ENCODE data around the gene AGR2. TPM values are rescaled to one million over a fixed set of nuclear protein-coding genes. Genes with fewer than 3 reads are reported as not detected.
A peak's percentile ranks its signal among the peaks of the same experiment; 100 is the strongest.
"Not testable (repeated sequence)": the region's sequence is repeated elsewhere in the genome, so short reads cannot be mapped to it uniquely, and the experiment has no call there.

The AGR2 gene
- polyA plus RNA-seq, 4 donors = 79.2 to 1,156 (median 425) TPM

DNA sequence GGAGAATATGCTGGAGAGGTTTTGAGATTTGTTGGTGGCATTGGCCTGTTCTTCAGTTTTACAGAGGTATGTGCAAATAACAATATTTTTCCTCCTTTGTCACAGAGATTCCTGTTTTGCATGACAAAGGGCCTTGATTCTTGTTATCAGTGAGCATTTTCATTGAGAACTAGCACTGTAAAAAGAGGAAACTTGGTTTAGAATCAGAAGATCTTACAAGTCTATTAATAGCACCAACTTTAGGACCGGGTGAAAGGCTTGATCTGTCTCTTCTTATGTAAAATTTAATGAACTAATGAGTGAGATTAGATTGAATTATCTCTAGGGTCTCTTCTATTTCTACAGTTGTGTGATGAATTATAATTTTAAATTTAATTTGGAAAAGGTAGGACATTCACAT, 25.7 kb downstream of the AGR2 start:
- Histone ChIP-seq H3K27me3 (ENCODE audit: control insufficient read depth in 3 of 3, insufficient read depth in 3 of 3, low read length in 3 of 3) (no peaks in the 10 kb centered on the region), H3K27ac (ENCODE audit: low read depth in 1 of 3, low read length in 2 of 3) (no peak overlapping the region), H3K4me1 (ENCODE audit: control insufficient read depth in 3 of 3, insufficient read depth in 2 of 3, low read depth in 1 of 3, low read length in 2 of 3) (no peaks in the 10 kb centered on the region), H3K9me3 (ENCODE audit: control insufficient read depth in 2 of 2, insufficient read depth in 1 of 2, low read depth in 1 of 2, low read length in 1 of 2) (no peaks in the 10 kb centered on the region), H3K4me3 (ENCODE audit: low read depth in 1 of 3, low read length in 3 of 3) (no peak overlapping the region), H3K36me3 (ENCODE audit: control insufficient read depth in 3 of 3, insufficient read depth in 2 of 3, low read depth in 1 of 3, low read length in 3 of 3) (peaks cover 0 to 8% (median 0%) of the 10 kb centered on the region in 3 donors)
- FAIRE-seq = no peak
- DNase-seq = no peak
- WGBS, 3 donors = 69 to 85% (median 72%) methylated on average over 1 of the region's 1 CpG

DNA sequence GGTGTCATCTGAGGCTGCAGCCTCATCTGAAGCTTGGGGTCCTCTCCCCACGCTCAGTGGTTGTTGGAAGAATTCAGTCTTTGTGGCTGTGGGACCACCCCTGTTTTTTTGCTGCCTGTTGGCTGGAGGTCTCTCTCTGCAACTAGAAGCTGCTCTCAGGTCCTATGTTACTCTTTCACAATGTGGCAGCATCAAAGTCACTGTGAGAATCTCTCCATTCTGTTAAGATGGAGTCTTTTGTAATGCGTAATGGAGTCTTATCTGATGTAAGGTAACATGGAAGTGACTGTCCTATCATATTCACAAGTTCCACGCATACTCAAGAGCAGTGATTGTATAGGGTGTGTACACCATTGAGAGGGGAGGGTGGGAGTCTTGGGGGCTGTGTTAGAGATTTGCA, 26.3 kb downstream of the AGR2 start:
- DNase-seq = no peak
- Histone ChIP-seq H3K4me1 (ENCODE audit: control insufficient read depth in 3 of 3, insufficient read depth in 2 of 3, low read depth in 1 of 3, low read length in 2 of 3) (no peaks in the 10 kb centered on the region), H3K4me3 (ENCODE audit: low read depth in 1 of 3, low read length in 3 of 3) (no peak overlapping the region), H3K9me3 (ENCODE audit: control insufficient read depth in 2 of 2, insufficient read depth in 1 of 2, low read depth in 1 of 2, low read length in 1 of 2) (no peaks in the 10 kb centered on the region), H3K27me3 (ENCODE audit: control insufficient read depth in 3 of 3, insufficient read depth in 3 of 3, low read length in 3 of 3) (no peaks in the 10 kb centered on the region), H3K27ac (ENCODE audit: low read depth in 1 of 3, low read length in 2 of 3) (no peak overlapping the region), H3K36me3 (ENCODE audit: control insufficient read depth in 3 of 3, insufficient read depth in 2 of 3, low read depth in 1 of 3, low read length in 3 of 3) (peaks cover 0 to 8% (median 0%) of the 10 kb centered on the region in 3 donors)
- WGBS, 3 donors = 96 to 98% (median 96%) methylated on average over 3 of the region's 3 CpGs
- no peak for FAIRE-seq

DNA sequence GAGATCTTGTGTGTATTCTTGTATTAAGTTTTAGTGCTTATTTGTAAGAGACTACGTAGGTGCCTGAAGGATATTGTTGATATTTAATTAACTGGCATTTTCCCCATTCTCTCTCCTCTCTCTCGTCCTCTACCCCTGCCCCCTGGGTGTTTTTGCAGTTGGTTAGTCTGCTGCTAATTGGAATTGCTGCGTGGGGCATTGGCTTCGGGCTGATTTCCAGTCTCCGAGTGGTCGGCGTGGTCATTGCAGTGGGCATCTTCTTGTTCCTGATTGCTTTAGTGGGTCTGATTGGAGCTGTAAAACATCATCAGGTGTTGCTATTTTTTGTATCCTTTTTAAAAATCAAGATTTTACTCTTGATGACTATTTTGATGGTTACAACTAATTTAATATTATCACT, 28.7 kb downstream of the AGR2 start:
- Histone ChIP-seq H3K9me3 (ENCODE audit: control insufficient read depth in 2 of 2, insufficient read depth in 1 of 2, low read depth in 1 of 2, low read length in 1 of 2) (no peaks in the 10 kb centered on the region), H3K4me3 (ENCODE audit: low read depth in 1 of 3, low read length in 3 of 3) (no peak overlapping the region), H3K27ac (ENCODE audit: low read depth in 1 of 3, low read length in 2 of 3) (no peak overlapping the region), H3K36me3 (ENCODE audit: control insufficient read depth in 3 of 3, insufficient read depth in 2 of 3, low read depth in 1 of 3, low read length in 3 of 3) (peaks cover 0 to 8% (median 0%) of the 10 kb centered on the region in 3 donors), H3K27me3 (ENCODE audit: control insufficient read depth in 3 of 3, insufficient read depth in 3 of 3, low read length in 3 of 3) (no peaks in the 10 kb centered on the region), H3K4me1 (ENCODE audit: control insufficient read depth in 3 of 3, insufficient read depth in 2 of 3, low read depth in 1 of 3, low read length in 2 of 3) (no peaks in the 10 kb centered on the region)
- WGBS, 3 donors = 92 to 94% (median 94%) methylated on average over 7 of the region's 7 CpGs
- no peak for FAIRE-seq
- no peak for DNase-seq

DNA sequence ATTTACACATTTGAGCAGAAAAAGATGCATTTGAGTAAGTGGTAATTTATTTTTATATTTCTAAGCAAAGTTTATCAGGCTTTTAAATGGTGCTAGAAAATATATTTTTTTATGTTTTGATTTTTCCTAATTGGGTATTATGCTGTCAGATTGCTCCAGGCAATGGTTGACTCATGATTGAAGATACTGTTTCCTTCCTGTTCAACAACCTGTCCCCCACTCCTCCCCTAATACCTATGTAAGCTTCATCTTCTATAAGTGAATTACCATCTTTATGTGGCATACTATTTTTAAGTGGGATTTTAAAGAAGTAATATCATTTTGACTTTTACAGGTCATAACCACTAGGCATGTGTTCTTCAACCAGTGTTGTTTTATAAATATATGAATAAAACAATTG, 29.8 kb downstream of the AGR2 start:
- no peak overlapping the region for H3K4me3 ChIP-seq (ENCODE audit: low read depth in 1 of 3, low read length in 3 of 3)
- no peak overlapping the region for H3K27ac ChIP-seq (ENCODE audit: low read depth in 1 of 3, low read length in 2 of 3)
- H3K9me3 ChIP-seq (ENCODE audit: control insufficient read depth in 2 of 2, insufficient read depth in 1 of 2, low read depth in 1 of 2, low read length in 1 of 2) = no peaks in the 10 kb centered on the region
- H3K4me1 ChIP-seq (ENCODE audit: control insufficient read depth in 3 of 3, insufficient read depth in 2 of 3, low read depth in 1 of 3, low read length in 2 of 3) = no peaks in the 10 kb centered on the region
- H3K27me3 ChIP-seq (ENCODE audit: control insufficient read depth in 3 of 3, insufficient read depth in 3 of 3, low read length in 3 of 3) = no peaks in the 10 kb centered on the region
- peaks cover 0 to 8% (median 0%) of the 10 kb centered on the region in 3 donors for H3K36me3 ChIP-seq (ENCODE audit: control insufficient read depth in 3 of 3, insufficient read depth in 2 of 3, low read depth in 1 of 3, low read length in 3 of 3)
- DNase-seq (no peak), FAIRE-seq (no peak)

DNA sequence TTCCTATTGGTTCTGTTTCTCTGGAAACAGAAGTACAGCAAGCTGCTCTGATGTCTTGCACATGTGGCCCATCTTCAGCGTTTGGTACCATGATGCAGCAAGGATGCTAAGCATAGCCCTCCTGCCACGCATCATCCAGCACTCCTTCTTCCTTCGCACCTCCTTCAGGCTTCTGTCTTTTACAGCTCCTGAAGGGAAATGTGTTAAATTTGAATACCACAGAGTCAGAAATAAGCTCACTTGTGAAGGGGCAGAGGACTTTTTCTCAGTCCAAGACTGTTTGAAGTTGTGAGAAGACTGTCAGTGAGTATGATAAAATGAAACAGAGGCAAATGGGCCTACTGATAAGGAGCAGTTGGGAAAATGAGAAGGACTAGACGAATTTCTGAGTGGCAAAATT, 30.5 kb downstream of the AGR2 start:
- WGBS, 3 donors = 77 to 89% (median 85%) methylated on average over 4 of the region's 4 CpGs
- no peak for FAIRE-seq

DNA sequence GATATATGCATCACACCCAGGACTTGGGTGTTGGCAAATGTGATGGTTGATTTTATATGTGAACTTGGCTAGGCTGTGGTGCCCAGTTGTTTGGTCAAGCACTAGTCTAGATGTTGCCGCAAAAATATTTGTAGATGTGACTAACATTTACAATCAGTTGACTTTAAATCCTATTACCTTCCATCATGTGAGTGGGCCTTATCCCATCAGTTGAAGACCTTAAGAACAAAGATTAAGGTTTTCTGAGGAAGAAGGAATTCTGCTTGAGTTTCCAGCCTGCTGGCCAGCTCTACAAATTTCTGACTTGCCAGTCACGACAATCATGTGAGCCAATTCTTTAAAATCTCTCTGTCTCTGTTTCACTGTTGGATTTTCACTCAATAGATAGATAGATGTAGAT, 30.9 kb downstream of the AGR2 start:
- 90 to 95% (median 91%) methylated on average over 2 of the region's 2 CpGs for WGBS, 3 donors
- FAIRE-seq = no peak

More for the DNA sequence above, 30.5 kb downstream of the AGR2 start:
- no peak for DNase-seq
- Histone ChIP-seq H3K4me3 (ENCODE audit: low read depth in 1 of 3, low read length in 3 of 3) (no peak overlapping the region), H3K27ac (ENCODE audit: low read depth in 1 of 3, low read length in 2 of 3) (no peak overlapping the region), H3K36me3 (ENCODE audit: control insufficient read depth in 3 of 3, insufficient read depth in 2 of 3, low read depth in 1 of 3, low read length in 3 of 3) (peaks cover 0 to 8% (median 0%) of the 10 kb centered on the region in 3 donors), H3K4me1 (ENCODE audit: control insufficient read depth in 3 of 3, insufficient read depth in 2 of 3, low read depth in 1 of 3, low read length in 2 of 3) (no peaks in the 10 kb centered on the region), H3K27me3 (ENCODE audit: control insufficient read depth in 3 of 3, insufficient read depth in 3 of 3, low read length in 3 of 3) (no peaks in the 10 kb centered on the region), H3K9me3 (ENCODE audit: control insufficient read depth in 2 of 2, insufficient read depth in 1 of 2, low read depth in 1 of 2, low read length in 1 of 2) (no peaks in the 10 kb centered on the region)

DNA sequence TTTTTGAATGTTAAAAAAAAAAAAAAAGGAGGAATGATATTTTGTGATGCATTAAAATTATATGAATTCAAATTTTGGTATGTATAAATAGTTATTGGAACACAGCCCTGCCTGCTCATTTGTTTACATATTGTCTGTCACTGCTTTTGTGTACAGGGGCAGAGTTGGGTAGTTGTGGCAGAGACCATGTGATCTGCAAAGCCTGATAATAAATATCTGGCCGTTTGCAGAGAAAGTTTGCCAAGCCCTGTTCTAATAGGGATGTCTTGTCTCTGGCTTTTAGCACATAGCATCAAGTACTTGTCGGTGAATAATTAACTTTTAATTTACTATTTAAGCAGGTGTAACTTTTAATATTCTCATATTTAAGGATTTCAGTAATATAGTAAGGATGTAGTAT, 31.5 kb downstream of the AGR2 start:
- no peak overlapping the region for H3K4me3 ChIP-seq (ENCODE audit: low read depth in 1 of 3, low read length in 3 of 3)
- H3K9me3 ChIP-seq (ENCODE audit: control insufficient read depth in 2 of 2, insufficient read depth in 1 of 2, low read depth in 1 of 2, low read length in 1 of 2) = no peaks in the 10 kb centered on the region
- no peaks in the 10 kb centered on the region for H3K27me3 ChIP-seq (ENCODE audit: control insufficient read depth in 3 of 3, insufficient read depth in 3 of 3, low read length in 3 of 3)
- H3K27ac ChIP-seq (ENCODE audit: low read depth in 1 of 3, low read length in 2 of 3) = no peak overlapping the region
- FAIRE-seq (no peak), DNase-seq (no peak)
- H3K4me1 ChIP-seq (ENCODE audit: control insufficient read depth in 3 of 3, insufficient read depth in 2 of 3, low read depth in 1 of 3, low read length in 2 of 3) = no peaks in the 10 kb centered on the region
- WGBS, 3 donors = 23 to 43% (median 36%) methylated on average over 2 of the region's 2 CpGs
- H3K36me3 ChIP-seq (ENCODE audit: control insufficient read depth in 3 of 3, insufficient read depth in 2 of 3, low read depth in 1 of 3, low read length in 3 of 3) = peaks cover 0 to 6% (median 0%) of the 10 kb centered on the region in 3 donors

More for the DNA sequence above, 30.9 kb downstream of the AGR2 start:
- DNase-seq = no peak
- Histone ChIP-seq H3K27me3 (ENCODE audit: control insufficient read depth in 3 of 3, insufficient read depth in 3 of 3, low read length in 3 of 3) (no peaks in the 10 kb centered on the region), H3K4me3 (ENCODE audit: low read depth in 1 of 3, low read length in 3 of 3) (no peak overlapping the region), H3K36me3 (ENCODE audit: control insufficient read depth in 3 of 3, insufficient read depth in 2 of 3, low read depth in 1 of 3, low read length in 3 of 3) (peaks cover 0 to 8% (median 0%) of the 10 kb centered on the region in 3 donors), H3K4me1 (ENCODE audit: control insufficient read depth in 3 of 3, insufficient read depth in 2 of 3, low read depth in 1 of 3, low read length in 2 of 3) (no peaks in the 10 kb centered on the region), H3K27ac (ENCODE audit: low read depth in 1 of 3, low read length in 2 of 3) (no peak overlapping the region), H3K9me3 (ENCODE audit: control insufficient read depth in 2 of 2, insufficient read depth in 1 of 2, low read depth in 1 of 2, low read length in 1 of 2) (no peaks in the 10 kb centered on the region)

DNA sequence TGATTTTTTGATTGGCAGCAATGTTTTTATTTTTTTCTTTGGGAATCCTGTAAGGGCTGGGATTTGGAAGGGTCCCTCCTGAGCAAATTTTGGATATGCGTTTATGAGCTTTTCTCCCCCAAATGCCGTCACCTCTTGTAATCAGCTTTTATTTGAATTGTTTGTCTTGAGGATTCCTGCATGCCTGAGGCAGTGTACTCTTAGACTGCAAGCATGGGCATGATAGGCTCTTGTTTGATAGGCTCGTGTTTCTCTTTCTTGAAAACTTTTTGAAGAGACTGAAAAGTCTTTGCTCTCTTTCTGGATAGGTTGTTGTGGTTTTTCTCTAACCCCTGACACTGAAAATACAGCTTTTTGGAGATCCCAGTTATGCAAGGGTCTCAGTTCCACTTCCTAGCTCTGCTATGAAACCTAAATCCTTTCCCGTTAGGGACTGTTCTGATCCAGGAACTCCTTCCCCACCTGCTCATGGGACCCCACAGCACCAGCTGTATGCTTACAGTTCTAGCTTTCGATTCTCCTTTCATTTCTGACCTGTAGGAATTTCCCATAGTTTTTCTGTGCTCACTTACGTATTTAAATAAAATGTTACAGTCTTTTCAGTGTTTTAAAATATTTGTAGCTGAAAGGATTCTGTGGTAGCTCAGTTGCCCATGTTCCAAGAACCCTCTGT, 34.0 kb downstream of the AGR2 start:
- no peak for FAIRE-seq
- H3K9me3 ChIP-seq (ENCODE audit: control insufficient read depth in 2 of 2, insufficient read depth in 1 of 2, low read depth in 1 of 2, low read length in 1 of 2) = no peaks in the 10 kb centered on the region
- WGBS, 3 donors = 77 to 79% (median 78%) methylated on average over 6 of the region's 6 CpGs

DNA sequence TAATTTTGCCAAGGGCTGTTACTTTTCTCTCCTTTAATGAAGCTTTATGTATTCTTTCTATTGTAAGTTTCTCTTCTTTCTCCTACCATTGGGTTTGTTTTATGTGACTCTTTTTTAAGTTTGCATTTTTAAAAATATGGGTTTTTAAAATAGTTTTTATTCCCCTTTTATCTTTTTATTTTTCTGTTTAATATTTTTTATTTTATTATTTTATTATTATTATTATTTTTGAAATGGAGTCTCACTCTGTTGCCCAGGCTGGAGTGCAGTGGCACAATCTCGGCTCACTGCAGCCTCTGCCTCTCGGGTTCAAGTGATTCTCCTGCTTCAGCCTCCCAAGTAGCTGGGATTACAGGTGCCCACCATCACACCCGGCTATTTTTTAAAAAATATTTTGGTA, 34.8 kb downstream of the AGR2 start:
- H3K27ac ChIP-seq (ENCODE audit: low read depth in 1 of 3, low read length in 2 of 3); H3K4me1 ChIP-seq (ENCODE audit: control insufficient read depth in 3 of 3, insufficient read depth in 2 of 3, low read depth in 1 of 3, low read length in 2 of 3); H3K9me3 ChIP-seq (ENCODE audit: control insufficient read depth in 2 of 2, insufficient read depth in 1 of 2, low read depth in 1 of 2, low read length in 1 of 2); H3K27me3 ChIP-seq (ENCODE audit: control insufficient read depth in 3 of 3, insufficient read depth in 3 of 3, low read length in 3 of 3); DNase-seq; H3K36me3 ChIP-seq (ENCODE audit: control insufficient read depth in 3 of 3, insufficient read depth in 2 of 3, low read depth in 1 of 3, low read length in 3 of 3); H3K4me3 ChIP-seq (ENCODE audit: low read depth in 1 of 3, low read length in 3 of 3): not testable (repeated sequence)
- peak; percentile 39 for FAIRE-seq
- 91 to 97% (median 95%) methylated on average over 3 of the region's 3 CpGs for WGBS, 3 donors

More for the DNA sequence above, 34.0 kb downstream of the AGR2 start:
- Histone ChIP-seq H3K36me3 (ENCODE audit: control insufficient read depth in 3 of 3, insufficient read depth in 2 of 3, low read depth in 1 of 3, low read length in 3 of 3) (peaks cover 0 to 2% (median 0%) of the 10 kb centered on the region in 3 donors), H3K27ac (ENCODE audit: low read depth in 1 of 3, low read length in 2 of 3) (no peak overlapping the region), H3K27me3 (ENCODE audit: control insufficient read depth in 3 of 3, insufficient read depth in 3 of 3, low read length in 3 of 3) (no peaks in the 10 kb centered on the region), H3K4me1 (ENCODE audit: control insufficient read depth in 3 of 3, insufficient read depth in 2 of 3, low read depth in 1 of 3, low read length in 2 of 3) (no peaks in the 10 kb centered on the region), H3K4me3 (ENCODE audit: low read depth in 1 of 3, low read length in 3 of 3) (no peak overlapping the region)
- DNase-seq = no peak
